Stimulated activated naive CD8-positive, alpha-beta T cell treated with anti-CD3 and anti-CD28 coated beads, Interleukin-15, amount 100 ng/mL, for 72 hours (primary cell): ENCODE measurements around the gene DDR2.

Experiments used
- ATAC-seq: fragments of 150-1000 bp; cut with Tn5 transposase; 2 replicates; pipeline ENCODE4 v1.10.0; 2021; ENCODE audit warnings: mild to moderate bottlenecking, moderate library complexity
- DNase-seq, 2 donors: peaks; one replicate each; pipeline ENCODE4 v3.0.0; 2021 to 2022
- H3K27ac Mint-ChIP-seq, 2 donors: one replicate each; pipeline ENCODE4 v1.8.0; 2022; ENCODE audit warnings: mild to moderate bottlenecking in 2 of 2, mixed read lengths in 2 of 2, moderate library complexity in 2 of 2
- H3K27me3 Mint-ChIP-seq: one replicate; pipeline ENCODE4 v1.8.0; 2022; ENCODE audit warnings: mixed read lengths
- H3K4me1 Mint-ChIP-seq: one replicate; pipeline ENCODE4 v1.8.0; 2022; ENCODE audit warnings: mild to moderate bottlenecking, mixed read lengths
- H3K4me3 Mint-ChIP-seq, 2 donors: one replicate each; pipeline ENCODE4 v1.8.0; 2022; ENCODE audit warnings: mild to moderate bottlenecking in 2 of 2, mixed read lengths in 2 of 2, moderate library complexity in 1 of 2
- H3K9me3 Mint-ChIP-seq, 2 donors: one replicate each; pipeline ENCODE4 v1.8.0; 2022; ENCODE audit warnings: mixed read lengths in 2 of 2

The DDR2 gene

GRCh38 chr1:162676087-162676486 is 43.8 kb downstream of the DDR2 start:
- H3K4me1 Mint-ChIP-seq = no peaks in the 10 kb centered on the region
- H3K27ac Mint-ChIP-seq = no peak overlapping the region
- DNase-seq (no peak), ATAC-seq (no peak)
- no peaks in the 10 kb centered on the region for H3K9me3 Mint-ChIP-seq
- no peak overlapping the region for H3K4me3 Mint-ChIP-seq
- H3K27me3 Mint-ChIP-seq = no peaks in the 10 kb centered on the region

GRCh38 chr1:162676750-162677149 is 44.5 kb downstream of the DDR2 start:
- Mint-ChIP-seq H3K27ac (no peak overlapping the region), H3K9me3 (no peaks in the 10 kb centered on the region), H3K4me1 (no peaks in the 10 kb centered on the region), H3K27me3 (no peaks in the 10 kb centered on the region), H3K4me3 (no peak overlapping the region)
- no peak for ATAC-seq
- no peak for DNase-seq

GRCh38 chr1:162677607-162678371 is 45.5 kb downstream of the DDR2 start:
- Mint-ChIP-seq H3K27ac (no peak overlapping the region), H3K4me1 (no peaks in the 10 kb centered on the region), H3K27me3 (no peaks in the 10 kb centered on the region), H3K4me3 (no peak overlapping the region), H3K9me3 (no peaks in the 10 kb centered on the region)
- ATAC-seq (no peak), DNase-seq (no peak)

GRCh38 chr1:162678439-162678838 is 46.2 kb downstream of the DDR2 start:
- DNase-seq (no peak), ATAC-seq (no peak)
- Mint-ChIP-seq H3K27ac (peak overlapping the region in 1 of 2 donors; percentile 21), H3K4me3 (no peak overlapping the region), H3K27me3 (no peaks in the 10 kb centered on the region), H3K4me1 (no peaks in the 10 kb centered on the region), H3K9me3 (no peaks in the 10 kb centered on the region)

GRCh38 chr1:162679298-162679697 is 47.0 kb downstream of the DDR2 start:
- no peak overlapping the region for H3K27ac Mint-ChIP-seq
- DNase-seq = no peak
- no peaks in the 10 kb centered on the region for H3K27me3 Mint-ChIP-seq
- no peaks in the 10 kb centered on the region for H3K4me1 Mint-ChIP-seq
- ATAC-seq = no peak
- H3K9me3 Mint-ChIP-seq = no peaks in the 10 kb centered on the region
- H3K4me3 Mint-ChIP-seq = no peak overlapping the region

- no peaks in the 10 kb centered on the region for H3K9me3 Mint-ChIP-seq
- no peak overlapping the region for H3K4me3 Mint-ChIP-seq
- no peaks in the 10 kb centered on the region for H3K4me1 Mint-ChIP-seq
- no peak overlapping the region for H3K27ac Mint-ChIP-seq
- H3K27me3 Mint-ChIP-seq = no peaks in the 10 kb centered on the region
- no peak for DNase-seq
- no peak for ATAC-seq
These were observed 48.3 kb downstream of the DDR2 start for GRCh38 chr1:162680419-162681121.

- no peak for DNase-seq
- H3K27me3 Mint-ChIP-seq = no peaks in the 10 kb centered on the region
- H3K4me3 Mint-ChIP-seq = no peak overlapping the region
- H3K4me1 Mint-ChIP-seq = no peaks in the 10 kb centered on the region
- no peaks in the 10 kb centered on the region for H3K9me3 Mint-ChIP-seq
- no peak overlapping the region for H3K27ac Mint-ChIP-seq
- no peak for ATAC-seq
These were observed 48.8 kb downstream of the DDR2 start for GRCh38 chr1:162681122-162681436.

- H3K27me3 Mint-ChIP-seq = no peaks in the 10 kb centered on the region
- no peak overlapping the region for H3K4me3 Mint-ChIP-seq
- no peaks in the 10 kb centered on the region for H3K4me1 Mint-ChIP-seq
These were observed 49.8 kb downstream of the DDR2 start for GRCh38 chr1:162682013-162682419.

GRCh38 chr1:162687870-162688269 is 55.6 kb downstream of the DDR2 start:
- ATAC-seq = no peak
- no peak overlapping the region for H3K4me3 Mint-ChIP-seq
- no peak overlapping the region for H3K27ac Mint-ChIP-seq
- no peak for DNase-seq
- no peaks in the 10 kb centered on the region for H3K27me3 Mint-ChIP-seq
- H3K4me1 Mint-ChIP-seq = no peaks in the 10 kb centered on the region
- no peaks in the 10 kb centered on the region for H3K9me3 Mint-ChIP-seq

More at GRCh38 chr1:162682013-162682419, 49.8 kb downstream of the DDR2 start:
- DNase-seq (no peak), ATAC-seq (no peak)
- H3K9me3 Mint-ChIP-seq = no peaks in the 10 kb centered on the region
- H3K27ac Mint-ChIP-seq = peak overlapping the region in 1 of 2 donors; percentile 13

- no peak overlapping the region for H3K27ac Mint-ChIP-seq
- H3K4me3 Mint-ChIP-seq = no peak overlapping the region
- H3K9me3 Mint-ChIP-seq = no peaks in the 10 kb centered on the region
- ATAC-seq = no peak
- no peak for DNase-seq
- no peaks in the 10 kb centered on the region for H3K27me3 Mint-ChIP-seq
- H3K4me1 Mint-ChIP-seq = no peaks in the 10 kb centered on the region
These were observed 56.3 kb downstream of the DDR2 start for GRCh38 chr1:162688521-162688920.

- H3K27me3 Mint-ChIP-seq = peaks cover 2% of the 10 kb centered on the region
- no peak overlapping the region for H3K27ac Mint-ChIP-seq
- no peak for DNase-seq
- H3K9me3 Mint-ChIP-seq = no peaks in the 10 kb centered on the region
- no peaks in the 10 kb centered on the region for H3K4me1 Mint-ChIP-seq
- ATAC-seq = no peak
- H3K4me3 Mint-ChIP-seq = no peak overlapping the region
These were observed 56.7 kb downstream of the DDR2 start for GRCh38 chr1:162688931-162689330.

GRCh38 chr1:162689745-162690671 is 57.7 kb downstream of the DDR2 start:
- no peak overlapping the region for H3K27ac Mint-ChIP-seq
- peaks cover 7% of the 10 kb centered on the region for H3K27me3 Mint-ChIP-seq
- ATAC-seq (no peak), DNase-seq (no peak)
- no peaks in the 10 kb centered on the region for H3K4me1 Mint-ChIP-seq
- H3K4me3 Mint-ChIP-seq = no peak overlapping the region
- no peaks in the 10 kb centered on the region for H3K9me3 Mint-ChIP-seq

GRCh38 chr1:162690672-162691434 is 58.6 kb downstream of the DDR2 start:
- DNase-seq (no peak), ATAC-seq (no peak)
- no peak overlapping the region for H3K4me3 Mint-ChIP-seq
- no peaks in the 10 kb centered on the region for H3K4me1 Mint-ChIP-seq
- H3K9me3 Mint-ChIP-seq = no peaks in the 10 kb centered on the region
- H3K27ac Mint-ChIP-seq = peak overlapping the region in 1 of 2 donors; percentile 8
- H3K27me3 Mint-ChIP-seq = peaks cover 7% of the 10 kb centered on the region

GRCh38 chr1:162691999-162692575 is 59.8 kb downstream of the DDR2 start:
- no peak for DNase-seq
- H3K4me3 Mint-ChIP-seq = no peak overlapping the region
- no peaks in the 10 kb centered on the region for H3K4me1 Mint-ChIP-seq
- H3K27me3 Mint-ChIP-seq = peaks cover 7% of the 10 kb centered on the region
- H3K9me3 Mint-ChIP-seq = no peaks in the 10 kb centered on the region
- H3K27ac Mint-ChIP-seq = no peak overlapping the region
- no peak for ATAC-seq

GRCh38 chr1:162694911-162695310 is 62.6 kb downstream of the DDR2 start:
- no peak overlapping the region for H3K27ac Mint-ChIP-seq
- H3K4me3 Mint-ChIP-seq = no peak overlapping the region
- peaks cover 7% of the 10 kb centered on the region for H3K27me3 Mint-ChIP-seq
- no peaks in the 10 kb centered on the region for H3K9me3 Mint-ChIP-seq
- DNase-seq = no peak
- no peak for ATAC-seq
- H3K4me1 Mint-ChIP-seq = no peaks in the 10 kb centered on the region
